Right lobe of liver (tissue), 6 donors: ENCODE results near the gene PGK1. TPM values are rescaled to one million over a fixed set of nuclear protein-coding genes. Genes with fewer than 3 reads are reported as not detected.
A peak's percentile ranks its signal among the peaks of the same experiment; 100 is the strongest.

Experiments used
- ATAC-seq, 4 donors: fragments of 200-7000 bp; cut with Tn5 transposase; one replicate each; pipeline ENCODE4 v1.9.1; 2020; ENCODE audit warnings: mild to moderate bottlenecking in 4 of 4, moderate library complexity in 4 of 4
- DNase-seq, 3 donors: peaks; one replicate each; pipeline ENCODE4 v3.0.0-alpha.2; 2020
- H3K27ac ChIP-seq, 3 donors: fragments of 200-600 bp; one replicate each; pipeline ENCODE4 v1.8.0; 2022
- H3K27me3 ChIP-seq, 2 donors: fragments of 200-600 bp; one replicate each; pipeline ENCODE4 v1.8.0; 2022
- H3K36me3 ChIP-seq, 4 donors: fragments of 200-600 bp; sonication (generic) in 1 of 4; one replicate each; pipeline versions ENCODE4 v1.5.1 to v1.8.0; 2017 to 2022; ENCODE audit warnings: control low read depth in 1 of 4
- H3K4me1 ChIP-seq, 4 donors: fragments of 200-600 bp; sonication (generic) in 1 of 4; one replicate each; pipeline versions ENCODE4 v1.5.1 to v1.8.0; 2017 to 2022; ENCODE audit warnings: control low read depth in 1 of 4
- H3K4me3 ChIP-seq, 3 donors: fragments of 200-600 bp; one replicate each; pipeline ENCODE4 v1.8.0; 2022
- H3K9me3 ChIP-seq, 4 donors: fragments of 200-600 bp; sonication (generic) in 1 of 4; one replicate each; pipeline versions ENCODE4 v1.5.1 to v1.8.0; 2017 to 2022; ENCODE audit warnings: control low read depth in 1 of 4
- CTCF ChIP-seq, 4 donors: fragments of 200-600 bp in 3 of 4; fragments of 450-650 bp in 1 of 4; IDR thresholded peaks; one replicate each; pipeline versions ENCODE4 v1.5.1 to v1.8.0; 2016 to 2022; ENCODE audit warnings: antibody characterized with exemption in 4 of 4, mild to moderate bottlenecking in 2 of 4
- POLR2A ChIP-seq: fragments of 450-650 bp; IDR thresholded peaks from one replicate; pipeline ENCODE4 v1.6.1; 2017; ENCODE audit warnings: antibody characterized with exemption, mild to moderate bottlenecking
- WGBS: methylation state at CpG from one replicate; pipeline ENCODE4 v1.1.6; 2018; ENCODE audit warnings: low coverage, low lambda C conversion rate; ENCODE audit not compliant: insufficient coverage; ENCODE audit errors: missing lambda C conversion rate; 5-methylcytosine and 5-hydroxymethylcytosine counted together
- intact Hi-C, 2 donors: fragments of 100-400 bp; cut with DNase I; formaldehyde crosslinking; loops; one replicate each; pipeline versions ENCODE4 v1.11.2 to v1.14.1; 2022
- total RNA-seq, 6 experiments: library from RNA; depleted of rRNA in 2 of 6; stranded (reverse); fragments of >200 nt in 2 of 6; fragmentation: NEBNext Ultra II Directional in 3 of 6; extraction: Animal tissue kit (Norgen Biotek cat#: 25700) in 3 of 6; gene quantifications; one replicate each; pipeline versions ENCODE4 v1.1.0 to v1.2.4, GENCODE V29; 2016 to 2023
- donor health status: DM: no; HTN: yes; CAD: no.
- donor health status: DM: no; HTN: no; CAD: no.
- donor health status: DM: no; HTN: no; CAD: no.
- donor health status: DM: no; HTN: yes; CAD: no.
- donor health status: DM: no; HTN: yes; CAD: no.

The PGK1 gene
- total RNA-seq, 6 experiments from 2014 or later, result 144 to 333 (median 184) TPM

DNA sequence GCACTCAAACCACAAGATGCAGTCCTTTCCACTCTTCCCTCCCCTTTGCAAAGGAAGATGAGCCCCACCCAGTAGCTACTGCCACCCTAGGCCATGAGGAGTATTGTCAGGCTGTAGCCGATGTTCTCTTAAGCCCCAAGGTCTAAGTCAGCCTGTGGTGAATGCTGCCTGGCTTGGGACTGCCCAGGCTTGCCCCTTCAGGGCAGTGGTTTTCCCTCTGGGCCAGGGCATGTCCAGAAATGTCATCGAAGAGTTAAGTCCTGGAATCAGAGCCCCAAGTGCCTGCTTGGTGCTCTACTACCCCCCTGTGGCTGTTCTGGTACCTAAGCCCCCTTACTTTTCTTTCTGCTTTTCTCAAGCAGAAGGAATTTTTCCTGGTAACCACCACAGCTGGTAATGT is 11.8 kb upstream of the PGK1 start:
- TF ChIP-seq POLR2A (no peak), CTCF (IDR thresholded peaks at IDR 0.05) (peak in 1 of 4 donors; percentile 5)
- no peak overlapping the region for H3K27ac ChIP-seq
- no peaks in the 10 kb centered on the region for H3K9me3 ChIP-seq
- intact Hi-C loops, result no loop called here
- 71% methylated on average over 1 of the region's 2 CpGs for WGBS
- DNase-seq (no peak), ATAC-seq (peak in 1 of 4 donors; percentile 34)
- no peaks in the 10 kb centered on the region for H3K27me3 ChIP-seq
- H3K4me1 ChIP-seq, result no peaks in the 10 kb centered on the region
- no peaks in the 10 kb centered on the region for H3K36me3 ChIP-seq
- H3K4me3 ChIP-seq, result no peak overlapping the region

GRCh38 chrX:78098108-78098507 is 5.9 kb upstream of the PGK1 start:
- Histone ChIP-seq H3K36me3 (no peaks in the 10 kb centered on the region), H3K9me3 (no peaks in the 10 kb centered on the region), H3K4me1 (no peaks in the 10 kb centered on the region), H3K27ac (no peak overlapping the region), H3K27me3 (no peaks in the 10 kb centered on the region), H3K4me3 (no peak overlapping the region)
- DNase-seq (no peak), ATAC-seq (no peak)
- no peak for TF ChIP-seq CTCF (IDR thresholded peaks at IDR 0.05)
- TF ChIP-seq POLR2A, result no peak
- intact Hi-C loops, result no loop called here

GRCh38 chrX:78102091-78102490 is 2.0 kb upstream of the PGK1 start:
- Histone ChIP-seq H3K4me1 (peaks cover 0 to 12% (median 0%) of the 10 kb centered on the region in 4 donors), H3K27ac (no peak overlapping the region), H3K36me3 (no peaks in the 10 kb centered on the region), H3K27me3 (no peaks in the 10 kb centered on the region), H3K9me3 (no peaks in the 10 kb centered on the region), H3K4me3 (no peak overlapping the region)
- ATAC-seq, result no peak
- no peak for TF ChIP-seq CTCF (IDR thresholded peaks at IDR 0.05)
- no peak for TF ChIP-seq POLR2A
- intact Hi-C loops, result no loop called here
- DNase-seq, result no peak
- whole genome bisulfite sequencing, result no CpG with 5 or more reads among the region's 1 CpG

DNA sequence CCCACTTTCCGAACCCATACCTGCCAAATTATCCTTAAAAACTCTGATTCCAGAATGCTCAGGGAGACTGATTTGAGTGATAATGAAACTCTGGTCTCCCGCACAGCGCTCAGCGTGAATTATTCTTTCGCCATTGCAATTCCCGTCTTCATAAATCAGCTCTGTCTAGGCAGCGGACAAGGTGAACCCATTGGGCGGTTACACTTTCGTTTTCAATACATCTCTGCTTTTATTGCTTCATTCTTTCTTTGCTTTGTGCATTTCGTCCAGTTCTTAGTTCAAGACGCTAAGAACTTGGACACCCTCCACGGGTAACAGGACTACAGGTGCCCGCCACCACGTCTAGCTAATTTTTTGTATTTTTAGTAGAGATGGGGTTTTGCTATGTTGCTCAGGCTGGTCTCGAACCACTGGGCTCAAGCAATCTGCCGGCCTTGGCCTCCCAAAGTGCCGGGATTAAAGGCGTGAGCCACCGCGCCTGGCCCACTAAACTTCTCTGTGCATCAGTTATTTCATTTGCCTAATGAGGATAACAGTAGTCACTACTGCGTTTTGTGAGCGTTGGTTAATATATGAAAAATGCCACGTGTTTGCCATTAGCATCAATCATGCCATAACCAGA is 936 bp upstream of the PGK1 start:
- Histone ChIP-seq H3K27ac (peak overlapping the region; percentile 85 to 93 (median 86)), H3K4me3 (peak overlapping the region in 2 of 3 donors; percentile 69 to 73), H3K9me3 (no peaks in the 10 kb centered on the region), H3K4me1 (peaks cover 0 to 16% (median 0%) of the 10 kb centered on the region in 4 donors), H3K27me3 (no peaks in the 10 kb centered on the region), H3K36me3 (no peaks in the 10 kb centered on the region)
- TF ChIP-seq CTCF (IDR thresholded peaks at IDR 0.05), result no peak
- DNase-seq, result no peak
- 75% methylated on average over 23 of the region's 23 CpGs for WGBS
- no peak for ATAC-seq
- intact Hi-C loops, result no loop called here
